Lung (tissue), 13 donors: ENCODE results near the gene EXOSC7. TPM values are rescaled to one million over a fixed set of nuclear protein-coding genes. Genes with fewer than 3 reads are reported as not detected.

Experiments
- ATAC-seq: fragments of 200-7000 bp; cut with Tn5 transposase; one replicate; pipeline ENCODE4 v1.9.1; 2020; ENCODE audit warnings: moderate number of reproducible peaks; ENCODE audit not compliant: insufficient read depth, low FRiP score
- DNase-seq, 3 donors: peaks; one replicate each; pipeline ENCODE4 v3.0.0-alpha.2; 2013 to 2017
- H3K27ac ChIP-seq, 2 donors: one replicate each; pipeline ENCODE4 v1.5.1; 2013; ENCODE audit warnings: mild to moderate bottlenecking in 2 of 2, moderate library complexity in 2 of 2, control low read depth in 1 of 2, inconsistent platforms in 1 of 2, low read depth in 1 of 2, low read length in 1 of 2
- H3K27me3 ChIP-seq, 3 donors: one replicate each; pipeline ENCODE4 v1.5.1; 2013; ENCODE audit warnings: low read length in 2 of 3; ENCODE audit not compliant: control insufficient read depth in 3 of 3, insufficient read depth in 3 of 3
- H3K36me3 ChIP-seq, 4 donors: one replicate each; pipeline ENCODE4 v1.5.1; 2013; ENCODE audit warnings: low read length in 4 of 4, mild to moderate bottlenecking in 1 of 4, moderate library complexity in 1 of 4; ENCODE audit not compliant: control insufficient read depth in 4 of 4, insufficient read depth in 4 of 4
- H3K4me1 ChIP-seq, 5 donors: one replicate each; pipeline ENCODE4 v1.5.1; 2013; ENCODE audit warnings: low read length in 5 of 5, mild to moderate bottlenecking in 2 of 5, moderate library complexity in 1 of 5; ENCODE audit not compliant: control insufficient read depth in 5 of 5, insufficient read depth in 5 of 5
- H3K4me3 ChIP-seq: one replicate; pipeline ENCODE4 v1.5.1; 2013; ENCODE audit warnings: mild to moderate bottlenecking, control low read depth, moderate library complexity
- H3K9ac ChIP-seq, 2 donors: one replicate each; pipeline ENCODE4 v1.5.1; 2013; ENCODE audit warnings: low read length in 2 of 2, control low read depth in 1 of 2; ENCODE audit not compliant: insufficient read depth in 1 of 2
- H3K9me3 ChIP-seq, 4 donors: one replicate each; pipeline ENCODE4 v1.5.1; 2013; ENCODE audit warnings: low read length in 3 of 4, mild to moderate bottlenecking in 1 of 4, moderate library complexity in 1 of 4; ENCODE audit not compliant: control insufficient read depth in 4 of 4, insufficient read depth in 3 of 4
- CTCF ChIP-seq: IDR thresholded peaks from 2 replicates; pipeline ENCODE4 v1.5.1; 2012; ENCODE audit warnings: mild to moderate bottlenecking; ENCODE audit errors: control extremely low read depth, extremely low read depth
- whole genome bisulfite sequencing, 2 donors: extraction: QIAGEN DNeasy Blood & Tissue Kit; methylation state at CpG; one replicate each; pipeline ENCODE4 v1.1.7; 2013; 5-methylcytosine and 5-hydroxymethylcytosine counted together
- polyA plus RNA-seq, 2 donors: library from polyadenylated mRNA; stranded (reverse); fragments of 200-250 nt; gene quantifications; one replicate each; pipeline ENCODE4 v1.2.1, GENCODE V29; 2013
- small RNA-seq: library from RNA; depleted of rRNA; stranded (forward); fragments of <200 nt; gene quantifications from one replicate; pipeline ENCODE3, GENCODE V24; 2014; ENCODE audit warnings: low replicate concordance
- total RNA-seq, 2 donors: library from RNA; depleted of rRNA in 1 of 2; stranded (reverse); fragments of >200 nt in 1 of 2; gene quantifications; one replicate each; pipeline ENCODE4 v1.2.1, GENCODE V29; 2014 to 2021
- donor health status: control.
- donor health status: control.
- donor health status: Bipolar disorder and iron deficiency.
- donor health status: healthy.
- donor health status: DM: yes; HTN: yes; CAD: no.

The EXOSC7 gene
- total and polyA plus RNA-seq, 4 donors = 37.4 to 67.2 (median 46.6) TPM

- H3K4me3 ChIP-seq = no peak overlapping the region
- TF ChIP-seq CTCF = no peak
- no peak for DNase-seq
- no peaks in the 10 kb centered on the region for H3K9me3 ChIP-seq
- H3K36me3 ChIP-seq = no peaks in the 10 kb centered on the region
- H3K27ac ChIP-seq = no peak overlapping the region
- ATAC-seq = no peak
- H3K9ac ChIP-seq = no peak overlapping the region
- WGBS, 2 donors = 84 to 88% methylated on average over 3 of the region's 3 CpGs
- no peaks in the 10 kb centered on the region for H3K27me3 ChIP-seq
- peaks cover 0 to 10% (median 3%) of the 10 kb centered on the region in 5 donors for H3K4me1 ChIP-seq
These were observed 81.5 kb downstream of the EXOSC7 start for GRCh38 chr3:45057557-45057956.

GRCh38 chr3:45059132-45059531, 83.1 kb downstream of the EXOSC7 start:
- peaks cover 0 to 10% (median 3%) of the 10 kb centered on the region in 5 donors for H3K4me1 ChIP-seq
- DNase-seq (no peak), ATAC-seq (no peak)
- H3K36me3 ChIP-seq = no peaks in the 10 kb centered on the region
- no peak overlapping the region for H3K4me3 ChIP-seq
- H3K27me3 ChIP-seq = no peaks in the 10 kb centered on the region
- no peak overlapping the region for H3K9ac ChIP-seq
- H3K9me3 ChIP-seq = no peaks in the 10 kb centered on the region
- no peak for TF ChIP-seq CTCF
- no peak overlapping the region for H3K27ac ChIP-seq
- 91 to 93% methylated on average over 2 of the region's 2 CpGs for WGBS, 2 donors

GRCh38 chr3:45060165-45060892, 84.3 kb downstream of the EXOSC7 start:
- TF ChIP-seq CTCF = no peak
- Histone ChIP-seq H3K4me3 (no peak overlapping the region), H3K9me3 (no peaks in the 10 kb centered on the region), H3K27ac (no peak overlapping the region), H3K4me1 (peaks cover 0 to 5% (median 3%) of the 10 kb centered on the region in 5 donors), H3K27me3 (no peaks in the 10 kb centered on the region), H3K9ac (no peak overlapping the region), H3K36me3 (no peaks in the 10 kb centered on the region)
- DNase-seq = no peak
- 67 to 75% methylated on average over 4 of the region's 4 CpGs for WGBS, 2 donors
- no peak for ATAC-seq

Small RNA genes within 50 kb of the gene (small RNA-seq; reads per million reads assigned to genes)
- 0.08 reads per million for gene RNU5B-3P

Other genes with a start within 250 kb of the EXOSC7 start
- gene ZNF501, start 246.6 kb upstream of the EXOSC7 start, total RNA-seq = 1 to 10 TPM; 4.0 to 6.8 TPM
- gene ZNF501, start 246.6 kb upstream of the EXOSC7 start, polyA plus RNA-seq = 1 to 10 TPM; 1.2 to 1.4 TPM
- 10 to 100 TPM; 18.3 to 27.5 TPM for gene KIAA1143, start 214.6 kb upstream of the EXOSC7 start, total RNA-seq
- 10 to 100 TPM in 1 of 2 donors, 1 to 10 TPM in 1; 9.3 to 12.7 TPM for gene KIAA1143, start 214.6 kb upstream of the EXOSC7 start, polyA plus RNA-seq
- 1 to 10 TPM in 1 of 2 donors, under 1 TPM in 1; 0.64 to 4.0 TPM for gene KIF15, start 214.4 kb upstream of the EXOSC7 start, total RNA-seq
- gene KIF15, start 214.4 kb upstream of the EXOSC7 start, polyA plus RNA-seq = 1 to 10 TPM in 1 of 2 donors, under 1 TPM in 1; 0.65 to 1.2 TPM
- gene TMEM42, start 114.3 kb upstream of the EXOSC7 start, total RNA-seq = 10 to 100 TPM; 12.8 to 14.3 TPM
- gene TMEM42, start 114.3 kb upstream of the EXOSC7 start, polyA plus RNA-seq = 10 to 100 TPM; 12.0 to 24.6 TPM
- not detected for gene TGM4, start 101.6 kb upstream of the EXOSC7 start, total RNA-seq
- under 1 TPM in 1 of 2 donors, not detected in 1; 0.01 TPM for gene TGM4, start 101.6 kb upstream of the EXOSC7 start, polyA plus RNA-seq
- 10 to 100 TPM; 93.9 to 96.2 TPM for gene ZDHHC3, start 70 bp upstream of the EXOSC7 start, total RNA-seq
- 10 to 100 TPM; 49.8 to 62.0 TPM for gene ZDHHC3, start 70 bp upstream of the EXOSC7 start, polyA plus RNA-seq
- gene CLEC3B, start 50.1 kb downstream of the EXOSC7 start, total RNA-seq = 100 to 1,000 TPM in 1 of 2 donors, 10 to 100 TPM in 1; 52.3 to 128 TPM
- gene CLEC3B, start 50.1 kb downstream of the EXOSC7 start, polyA plus RNA-seq = 100 to 1,000 TPM in 1 of 2 donors, 10 to 100 TPM in 1; 33.1 to 167 TPM
- 10 to 100 TPM in 1 of 2 donors, 1 to 10 TPM in 1; 1.6 to 20.7 TPM for gene CDCP1, start 170.1 kb downstream of the EXOSC7 start, total RNA-seq
- gene CDCP1, start 170.1 kb downstream of the EXOSC7 start, polyA plus RNA-seq = 1 to 10 TPM; 3.6 to 4.8 TPM